GM23248 (cell line): ENCODE measurements around the gene TENT4B. TPM values are rescaled to one million over a fixed set of nuclear protein-coding genes. Genes with fewer than 3 reads are reported as not detected.

Experiments
- DNase-seq: peaks from one replicate; pipeline ENCODE4 v3.0.0-alpha.2; 2015
- H2AFZ ChIP-seq: fragments of 200-600 bp; sonication (generic); 2 replicates; pipeline ENCODE4 v1.6.1; 2016; ENCODE audit warnings: antibody characterized with exemption
- H3F3A ChIP-seq: fragments of 200-600 bp; sonication (generic); 2 replicates; pipeline ENCODE4 v1.6.1; 2016; ENCODE audit warnings: mild to moderate bottlenecking, antibody characterized with exemption, mixed run types; ENCODE audit not compliant: insufficient read depth
- H3K27ac ChIP-seq: fragments of 200-600 bp; sonication (generic); 2 replicates; pipeline ENCODE4 v1.5.1; 2016; ENCODE audit warnings: mild to moderate bottlenecking
- H3K27me3 ChIP-seq: fragments of 200-600 bp; sonication (generic); replicated peaks from 2 replicates; pipeline ENCODE4 v1.6.1; 2016; ENCODE audit warnings: mild to moderate bottlenecking; ENCODE audit not compliant: insufficient read depth
- H3K36me3 ChIP-seq: fragments of 200-600 bp; sonication (generic); 2 replicates; pipeline ENCODE4 v1.6.1; 2016; ENCODE audit warnings: low read depth, mild to moderate bottlenecking
- H3K4me1 ChIP-seq: fragments of 200-600 bp; sonication (generic); 2 replicates; pipeline ENCODE4 v1.6.1; 2016; ENCODE audit warnings: mild to moderate bottlenecking; ENCODE audit not compliant: insufficient read depth
- H3K4me2 ChIP-seq: fragments of 200-600 bp; sonication (generic); one replicate; pipeline ENCODE4 v1.6.1; 2016; ENCODE audit warnings: mild to moderate bottlenecking; ENCODE audit not compliant: unreplicated experiment
- H3K4me3 ChIP-seq: fragments of 200-600 bp; sonication (generic); 2 replicates; pipeline ENCODE4 v1.5.1; 2016; ENCODE audit warnings: mild to moderate bottlenecking
- H3K79me2 ChIP-seq: fragments of 200-600 bp; sonication (generic); 2 replicates; pipeline ENCODE4 v1.6.1; 2016; ENCODE audit warnings: mild to moderate bottlenecking; ENCODE audit not compliant: insufficient read depth
- H3K9ac ChIP-seq: fragments of 200-600 bp; sonication (generic); 2 replicates; pipeline ENCODE4 v1.6.1; 2016; ENCODE audit warnings: mild to moderate bottlenecking
- H3K9me2 ChIP-seq: fragments of 200-600 bp; sonication (generic); 2 replicates; pipeline ENCODE4 v1.6.1; 2016; ENCODE audit warnings: mixed run types, mild to moderate bottlenecking, moderate library complexity; ENCODE audit not compliant: insufficient read depth
- H3K9me3 ChIP-seq: fragments of 200-600 bp; sonication (generic); one replicate; pipeline ENCODE4 v1.6.1; 2017; ENCODE audit warnings: low read depth
- H4K20me1 ChIP-seq: fragments of 200-600 bp; sonication (generic); 2 replicates; pipeline ENCODE4 v1.6.0; 2016; ENCODE audit not compliant: insufficient read depth
- EZH2 ChIP-seq: fragments of 200-600 bp; sonication (generic); IDR thresholded peaks from 2 replicates; pipeline ENCODE4 v1.6.1; 2018; ENCODE audit warnings: antibody characterized with exemption, mild to moderate bottlenecking; ENCODE audit not compliant: insufficient read depth, poor library complexity, severe bottlenecking
- EZH2phosphoT487 ChIP-seq: fragments of 200-600 bp; sonication (generic); IDR thresholded peaks from 2 replicates; pipeline ENCODE4 v1.6.1; 2018; ENCODE audit warnings: antibody characterized with exemption, moderate library complexity, mild to moderate bottlenecking, low read depth; ENCODE audit not compliant: insufficient read depth
- WGBS, 2 experiments: methylation state at CpG; one replicate each; pipeline ENCODE4 v1.1.6; 2015 to 2017; ENCODE audit warnings: low lambda C conversion rate in 2 of 2, low coverage in 1 of 2; ENCODE audit errors: missing lambda C conversion rate in 2 of 2; 5-methylcytosine and 5-hydroxymethylcytosine counted together
- in situ Hi-C: fragments of 300-500 bp; cut with MboI; formaldehyde crosslinking; loops from 2 replicates; pipeline ENCODE4 v1.15.0; 2020
- polyA plus RNA-seq: library from polyadenylated mRNA; unstranded; fragments of >200 nt; fragmentation: Nextera tagmentation; extraction: Ambion mirVana; gene quantifications from 2 replicates; pipeline ENCODE4 v1.2.1, GENCODE V29; 2016
- total RNA-seq: library from RNA; depleted of rRNA; stranded (reverse); fragments of >200 nt; shearing (Covaris generic); gene quantifications from 2 replicates; pipeline ENCODE4 v1.2.3, GENCODE V29; 2014

Gene TENT4B
- total and polyA plus RNA-seq, 2 experiments from 2014 or later = 7.4 to 12.6 TPM

DNA sequence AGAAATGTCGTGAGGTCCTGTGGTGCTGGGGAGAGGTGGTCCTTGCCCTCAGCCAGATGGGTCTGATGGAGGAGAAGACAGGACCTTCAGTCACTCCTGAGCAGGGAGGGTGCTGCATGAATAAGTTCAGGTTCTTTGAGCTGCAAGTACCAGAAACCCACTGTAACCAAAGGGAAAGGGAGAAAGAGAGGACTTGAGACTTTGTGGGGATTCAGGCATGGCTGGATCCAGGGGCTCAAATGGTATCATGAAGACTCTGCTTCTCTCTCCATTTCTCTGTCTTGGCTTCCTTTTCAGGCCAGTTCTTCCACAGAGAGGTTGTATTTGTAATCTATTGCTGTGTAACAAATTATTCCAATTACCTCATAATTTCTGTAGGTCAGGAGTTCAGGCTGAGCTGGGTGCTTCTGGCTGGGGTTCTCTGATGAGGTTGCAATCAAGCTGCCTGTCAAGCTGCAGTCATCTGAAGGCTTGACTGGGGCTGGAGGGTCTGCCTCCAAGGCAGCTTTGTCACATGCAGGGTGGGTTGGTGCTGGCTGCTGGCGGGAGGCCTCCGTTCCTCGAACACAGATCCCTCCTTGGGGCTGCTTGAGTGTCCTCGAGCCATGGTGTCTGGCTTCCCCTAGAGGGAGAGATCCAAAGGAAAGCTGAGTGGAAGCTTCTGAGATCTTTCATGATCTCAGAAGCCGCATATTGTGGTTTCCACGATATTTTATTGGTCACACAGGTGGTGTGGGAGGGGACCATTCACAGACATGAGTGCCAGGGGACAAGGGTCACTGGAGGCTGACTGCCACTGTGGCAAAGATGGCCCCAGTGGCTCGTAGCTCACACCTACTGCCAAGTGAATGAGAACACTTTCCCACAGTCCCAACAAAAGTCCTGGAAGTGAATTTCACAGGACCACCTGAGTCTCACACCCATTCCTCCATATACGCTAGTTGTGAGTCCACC is 107.4 kb downstream of the TENT4B start:
- no peaks in the 10 kb centered on the region for H3K9me3 ChIP-seq
- peaks cover 24% of the 10 kb centered on the region for H3F3A ChIP-seq
- no peak for TF ChIP-seq EZH2phosphoT487
- no peak for TF ChIP-seq EZH2
- no peak overlapping the region for H3K4me3 ChIP-seq
- H3K27me3 ChIP-seq = no peaks in the 10 kb centered on the region
- WGBS, 2 experiments = 95% methylated on average over 9 of the region's 9 CpGs
- no peak overlapping the region for H3K9ac ChIP-seq
- no peaks in the 10 kb centered on the region for H3K36me3 ChIP-seq
- H3K9me2 ChIP-seq = no peaks in the 10 kb centered on the region
- peaks cover 26% of the 10 kb centered on the region for H3K4me1 ChIP-seq
- in situ Hi-C loops = no loop called here
- H4K20me1 ChIP-seq = no peaks in the 10 kb centered on the region
- H3K79me2 ChIP-seq = peaks cover 44% of the 10 kb centered on the region
- H3K27ac ChIP-seq = no peak overlapping the region
- no peak overlapping the region for H2AFZ ChIP-seq
- H3K4me2 ChIP-seq = peak overlapping the region; percentile 60
- no peak for DNase-seq

DNA sequence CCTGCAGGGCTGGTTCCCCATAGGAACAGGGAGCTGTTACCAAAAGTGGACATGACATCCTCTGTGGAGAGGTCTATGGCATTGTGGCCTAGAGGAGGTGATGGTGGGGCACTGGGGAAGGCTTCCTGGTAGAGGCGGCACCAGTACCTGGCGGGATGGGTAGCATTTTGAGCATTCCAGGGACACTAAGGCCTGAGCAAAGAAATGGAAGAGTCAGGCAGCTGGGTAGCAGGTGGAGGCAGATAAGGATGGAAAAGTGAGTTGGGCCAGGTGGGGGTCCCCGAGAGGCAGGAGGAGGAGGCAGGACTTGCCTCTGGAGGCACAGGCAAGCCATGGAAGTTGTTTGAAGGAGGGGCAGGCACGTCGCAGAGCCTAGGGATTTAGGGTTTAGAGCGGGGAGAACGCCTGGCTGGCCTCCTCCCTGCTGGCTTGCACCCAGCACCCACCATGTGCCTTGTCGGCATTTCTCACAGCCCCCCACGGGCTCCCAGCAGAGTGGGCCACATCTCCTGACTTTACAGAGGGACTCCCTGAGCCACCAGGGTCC is 108.1 kb downstream of the TENT4B start:
- DNase-seq = no peak
- Histone ChIP-seq H3K79me2 (peaks cover 49% of the 10 kb centered on the region), H3K9me2 (no peaks in the 10 kb centered on the region), H3K4me2 (no peak overlapping the region), H3K27ac (no peak overlapping the region), H3K4me3 (no peak overlapping the region), H3K27me3 (no peaks in the 10 kb centered on the region), H4K20me1 (no peaks in the 10 kb centered on the region), H3K4me1 (peaks cover 33% of the 10 kb centered on the region), H3K36me3 (no peaks in the 10 kb centered on the region), H3K9me3 (no peaks in the 10 kb centered on the region), H2AFZ (no peak overlapping the region), H3F3A (peaks cover 24% of the 10 kb centered on the region), H3K9ac (no peak overlapping the region)
- in situ Hi-C loops = no loop called here
- no peak for TF ChIP-seq EZH2
- TF ChIP-seq EZH2phosphoT487 = no peak
- WGBS, 2 experiments = 70 to 73% methylated on average over 9 of the region's 9 CpGs

DNA sequence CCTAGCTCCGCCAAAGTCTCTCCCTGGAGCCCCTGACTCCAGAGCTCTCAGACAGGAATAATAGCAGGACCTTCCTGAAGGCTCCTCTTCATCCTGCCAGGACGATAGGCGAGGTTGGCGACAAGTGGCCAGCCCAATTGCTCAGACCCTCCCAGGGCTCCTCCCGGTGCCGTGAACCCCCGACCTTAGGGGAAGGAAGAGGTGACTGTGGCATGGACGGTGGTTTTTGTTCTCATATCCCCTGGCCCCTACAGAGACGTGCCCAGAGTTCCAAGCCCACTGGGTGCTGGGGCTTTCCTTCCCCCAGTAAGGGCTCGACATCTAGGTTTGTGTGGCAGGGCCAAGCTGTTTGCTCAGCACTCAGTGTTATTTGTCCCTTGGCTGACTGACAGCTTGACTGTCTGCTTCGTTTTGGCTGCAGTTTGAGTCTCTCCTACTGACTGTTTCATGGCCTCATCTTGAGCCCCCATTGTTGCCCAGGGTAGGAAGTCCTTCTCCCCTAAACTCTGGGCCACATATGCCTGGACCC is 108.7 kb downstream of the TENT4B start:
- Histone ChIP-seq H3K27ac (no peak overlapping the region), H3F3A (peaks cover 24% of the 10 kb centered on the region), H3K36me3 (no peaks in the 10 kb centered on the region), H3K9me3 (no peaks in the 10 kb centered on the region), H3K9me2 (no peaks in the 10 kb centered on the region), H3K4me3 (no peak overlapping the region), H3K27me3 (no peaks in the 10 kb centered on the region), H3K79me2 (peaks cover 47% of the 10 kb centered on the region), H2AFZ (no peak overlapping the region), H4K20me1 (no peaks in the 10 kb centered on the region), H3K4me2 (no peak overlapping the region), H3K4me1 (peaks cover 35% of the 10 kb centered on the region), H3K9ac (no peak overlapping the region)
- TF ChIP-seq EZH2phosphoT487 (no peak), EZH2 (no peak)
- peak; percentile 37 for DNase-seq
- in situ Hi-C loops = no loop called here
- 56 to 57% methylated on average over 11 of the region's 11 CpGs for WGBS, 2 experiments

DNA sequence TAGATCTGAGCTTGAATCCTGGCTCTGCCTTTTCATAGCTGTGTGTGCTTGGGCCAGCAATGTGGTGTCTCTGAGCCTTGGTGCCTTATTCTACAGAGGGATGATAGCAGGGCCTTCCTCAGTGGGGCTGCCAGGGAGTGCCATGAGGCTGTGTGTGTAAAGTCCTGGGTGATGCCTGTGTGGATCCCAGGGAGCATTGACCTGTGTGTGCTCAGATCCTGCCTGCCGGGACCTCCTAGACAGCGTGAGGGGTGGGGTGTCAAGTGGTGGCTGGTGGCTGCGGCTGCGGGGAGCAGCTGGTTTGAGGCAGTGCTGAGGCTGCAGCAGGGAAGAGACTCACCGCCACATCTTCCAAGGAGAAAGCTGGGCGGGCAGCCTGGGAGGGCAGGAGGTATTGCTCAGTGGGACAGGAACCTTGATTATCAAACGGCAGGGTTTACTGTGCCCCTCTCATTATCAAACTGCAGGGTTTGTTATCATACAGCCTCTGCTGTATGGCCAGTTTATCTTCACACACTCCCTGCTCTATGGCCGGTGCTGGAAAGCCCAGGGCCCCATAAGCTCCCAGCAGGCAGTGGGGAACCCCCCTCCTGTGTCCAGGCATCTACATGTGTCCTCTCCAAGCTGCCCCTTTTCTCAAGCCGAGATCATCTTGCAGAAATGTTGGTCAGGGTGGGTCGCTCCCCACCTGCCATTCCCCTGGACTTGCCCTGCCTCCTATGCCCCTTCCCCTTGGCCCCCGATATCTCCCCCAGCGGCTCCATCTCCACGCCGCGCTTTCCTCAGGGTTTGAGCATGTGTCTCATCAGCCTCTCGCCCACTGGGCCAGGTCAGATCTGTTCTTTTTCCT is 110.2 kb downstream of the TENT4B start:
- H3K9ac ChIP-seq = no peak overlapping the region
- H3K9me3 ChIP-seq = no peaks in the 10 kb centered on the region
- peaks cover 45% of the 10 kb centered on the region for H3K4me1 ChIP-seq
- in situ Hi-C loops = no loop called here
- H3K9me2 ChIP-seq = no peaks in the 10 kb centered on the region
- H3K4me2 ChIP-seq = no peak overlapping the region
- no peak overlapping the region for H3K4me3 ChIP-seq
- TF ChIP-seq EZH2phosphoT487 = no peak
- TF ChIP-seq EZH2 = no peak
- H4K20me1 ChIP-seq = no peaks in the 10 kb centered on the region
- no peaks in the 10 kb centered on the region for H3K27me3 ChIP-seq
- peaks cover 62% of the 10 kb centered on the region for H3K79me2 ChIP-seq
- 75 to 83% methylated on average over 16 of the region's 16 CpGs for WGBS, 2 experiments
- no peaks in the 10 kb centered on the region for H3K36me3 ChIP-seq
- no peak overlapping the region for H2AFZ ChIP-seq
- peak overlapping the region; percentile 46; the same call in 1 of the 2 replicates for H3K27ac ChIP-seq
- H3F3A ChIP-seq = peaks cover 22% of the 10 kb centered on the region
- no peak for DNase-seq
